Measurements from ENCODE around the gene SLC12A6. TPM values are rescaled to one million over a fixed set of nuclear protein-coding genes. Genes with fewer than 3 reads are reported as not detected.
A peak's percentile ranks its signal among the peaks of the same experiment; 100 is the strongest.

SLC12A6 gene
- total RNA-seq, 1 experiment from 2014 or later: 15.1 TPM

DNA sequence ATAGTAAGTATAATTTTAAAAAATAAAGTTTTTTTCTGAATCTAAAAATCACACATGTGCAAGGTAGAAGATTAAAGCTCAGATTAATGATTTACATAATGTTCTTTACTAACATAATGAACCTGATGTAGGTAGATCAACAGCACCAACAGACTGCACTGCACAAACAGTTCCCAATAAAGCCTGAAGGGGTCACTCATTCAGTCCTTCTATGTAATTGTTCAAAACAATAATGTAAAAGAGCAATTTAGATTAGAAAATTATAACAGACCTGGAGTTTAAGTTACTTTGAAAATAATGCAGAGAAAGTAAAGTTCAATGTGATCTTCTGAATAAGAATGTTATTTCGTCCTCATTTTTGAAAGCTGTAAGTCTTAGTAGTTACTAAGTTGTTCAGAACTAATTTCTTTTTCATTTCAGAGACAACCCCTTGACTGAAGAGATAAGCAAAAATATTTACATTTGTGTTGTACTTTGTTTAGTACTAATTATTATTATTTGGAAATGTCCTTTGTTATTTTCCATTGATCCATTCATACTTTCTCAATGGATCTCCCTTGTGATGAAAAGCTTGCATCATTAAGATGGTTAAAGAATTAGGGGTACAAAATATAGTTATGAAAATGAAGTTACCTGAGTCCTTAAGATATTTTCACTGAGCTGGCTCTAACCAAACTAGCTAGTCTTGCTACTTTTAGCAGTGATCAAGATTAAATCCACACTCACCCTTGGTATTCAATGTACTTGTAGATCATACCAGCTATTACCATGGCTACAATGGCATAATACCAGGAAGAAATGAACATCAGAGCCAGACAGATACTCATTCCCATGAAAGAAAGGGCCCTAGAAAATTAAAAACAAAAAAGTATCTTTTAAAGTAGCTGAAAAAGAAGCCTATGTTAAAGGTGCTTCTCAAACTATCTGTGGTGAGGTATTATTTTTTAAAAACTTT lies 95.9 kb downstream of the SLC12A6 start:
- RAD21 ChIA-PET (ENCODE audit: low non-redundant PET in 1 of 2, low total read pairs in 2 of 2, uncharacterized antibody in 2 of 2, unreplicated experiment in 2 of 2): no interaction called here
- Histone ChIP-seq H3K4me3 (replicated peaks in 1 of 2; ENCODE audit: low read depth in 1 of 2, low read length in 2 of 2) (no peak overlapping the region), H4K20me1 (ENCODE audit: insufficient read depth) (no peaks in the 10 kb centered on the region), H3K27ac (ENCODE audit: low read depth, low read length) (no peak overlapping the region), H3K9me2 (ENCODE audit: insufficient read depth) (no peaks in the 10 kb centered on the region), H3K36me3 (ENCODE audit: control insufficient read depth in 1 of 2, insufficient read depth in 2 of 2, low read length in 2 of 2) (peaks cover 0 to 4% of the 10 kb centered on the region in 2 experiments; a peak in 2 of 4 replicates), H3K9me3 (ENCODE audit: control insufficient read depth in 1 of 2, insufficient read depth in 1 of 2, low read depth in 1 of 2, low read length in 2 of 2) (no peaks in the 10 kb centered on the region), H3K79me2 (ENCODE audit: insufficient read depth, low read length) (no peaks in the 10 kb centered on the region), H3K27me3 (ENCODE audit: insufficient read depth, low read length) (no peaks in the 10 kb centered on the region), H3K4me2 (ENCODE audit: low read length) (no peak overlapping the region), H2AFZ (ENCODE audit: low read depth, low read length, poor library complexity, severe bottlenecking) (no peak overlapping the region), H3K9ac (ENCODE audit: low read length) (no peak overlapping the region), H3K4me1 (ENCODE audit: control insufficient read depth in 1 of 2, insufficient read depth in 2 of 2, low read length in 2 of 2) (peaks cover 2 to 31% of the 10 kb centered on the region in 2 experiments; a peak in 3 of 4 replicates)
- TF ChIP-seq, protein P1, sequence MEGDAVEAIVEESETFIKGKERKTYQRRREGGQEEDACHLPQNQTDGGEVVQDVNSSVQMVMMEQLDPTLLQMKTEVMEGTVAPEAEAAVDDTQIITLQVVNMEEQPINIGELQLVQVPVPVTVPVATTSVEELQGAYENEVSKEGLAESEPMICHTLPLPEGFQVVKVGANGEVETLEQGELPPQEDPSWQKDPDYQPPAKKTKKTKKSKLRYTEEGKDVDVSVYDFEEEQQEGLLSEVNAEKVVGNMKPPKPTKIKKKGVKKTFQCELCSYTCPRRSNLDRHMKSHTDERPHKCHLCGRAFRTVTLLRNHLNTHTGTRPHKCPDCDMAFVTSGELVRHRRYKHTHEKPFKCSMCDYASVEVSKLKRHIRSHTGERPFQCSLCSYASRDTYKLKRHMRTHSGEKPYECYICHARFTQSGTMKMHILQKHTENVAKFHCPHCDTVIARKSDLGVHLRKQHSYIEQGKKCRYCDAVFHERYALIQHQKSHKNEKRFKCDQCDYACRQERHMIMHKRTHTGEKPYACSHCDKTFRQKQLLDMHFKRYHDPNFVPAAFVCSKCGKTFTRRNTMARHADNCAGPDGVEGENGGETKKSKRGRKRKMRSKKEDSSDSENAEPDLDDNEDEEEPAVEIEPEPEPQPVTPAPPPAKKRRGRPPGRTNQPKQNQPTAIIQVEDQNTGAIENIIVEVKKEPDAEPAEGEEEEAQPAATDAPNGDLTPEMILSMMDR (IDR thresholded peaks at IDR 0.05 in 2 of 3, conservative IDR thresholded peaks at IDR 0.05 in 1 of 3; ENCODE audit: borderline replicate concordance in 1 of 3, insufficient read depth in 1 of 3, low read depth in 2 of 3, low read length in 2 of 3): peak; percentile 19 to 83 (median 78); a peak in 5 of 6 replicates
- TF ChIP-seq RAD21 (IDR thresholded peaks at IDR 0.05; ENCODE audit: low read depth): peak; percentile 45; the same call in 1 of the 2 replicates
- no peak for TF ChIP-seq SRF (IDR thresholded peaks at IDR 0.05; ENCODE audit: low read depth)
- CTCF ChIA-PET: interaction anchor here (0.7 to 1.6 kb wide), 4 partner anchors 12 to 346 kb away, joined by 3 to 5 read pairs (median 4); partner anchors contain the start of gene LPCAT4
- peak; percentile 69; the same call in 1 of the 2 replicates for ATAC-seq
- intact Hi-C loops (cut with micrococcal nuclease): no loop called here
- POLR2A ChIA-PET: interaction anchor here (1.0 to 1.1 kb wide), 2 partner anchors 89 to 96 kb away, joined by 3 read pairs; partner anchors contain the start of gene SLC12A6
- no peak for DNase-seq (ENCODE audit: low read depth, low spot score)
- BruUV-seq (replicated peaks): no TSS peak

DNA sequence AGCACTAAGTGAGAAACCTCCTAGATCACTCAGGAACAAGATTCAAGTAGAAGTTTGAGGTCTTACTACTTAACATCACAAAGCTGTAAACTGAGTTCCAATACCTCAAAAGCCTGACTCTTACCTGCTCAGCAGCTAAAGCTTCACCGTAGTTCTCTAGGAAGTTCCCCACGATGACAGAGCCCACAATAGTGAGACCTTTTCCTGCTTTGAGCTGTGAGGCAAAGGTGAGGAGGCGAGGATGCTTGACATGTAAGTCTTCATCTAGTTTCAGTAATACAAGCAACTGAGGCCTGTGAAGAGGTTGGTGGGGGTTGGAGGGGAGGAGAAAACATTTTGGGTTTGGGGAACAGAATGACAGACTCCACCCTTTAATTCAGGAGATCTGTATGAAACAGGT lies 97.0 kb downstream of the SLC12A6 start:
- no peaks in the 10 kb centered on the region for H3K9me2 ChIP-seq (ENCODE audit: insufficient read depth)
- H3K4me1 ChIP-seq (ENCODE audit: control insufficient read depth in 1 of 2, insufficient read depth in 2 of 2, low read length in 2 of 2): peaks cover 2 to 31% of the 10 kb centered on the region in 2 experiments; a peak in 3 of 4 replicates
- no peak overlapping the region for H3K4me3 ChIP-seq (replicated peaks in 1 of 2; ENCODE audit: low read depth in 1 of 2, low read length in 2 of 2)
- no peaks in the 10 kb centered on the region for H3K27me3 ChIP-seq (ENCODE audit: insufficient read depth, low read length)
- H3K27ac ChIP-seq (ENCODE audit: low read depth, low read length): no peak overlapping the region
- ATAC-seq (no peak), DNase-seq (ENCODE audit: low read depth, low spot score) (no peak)
- TF ChIP-seq, protein P2, sequence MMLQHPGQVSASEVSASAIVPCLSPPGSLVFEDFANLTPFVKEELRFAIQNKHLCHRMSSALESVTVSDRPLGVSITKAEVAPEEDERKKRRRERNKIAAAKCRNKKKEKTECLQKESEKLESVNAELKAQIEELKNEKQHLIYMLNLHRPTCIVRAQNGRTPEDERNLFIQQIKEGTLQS (IDR thresholded peaks at IDR 0.05): no peak
- TF ChIP-seq ZFX (IDR thresholded peaks at IDR 0.05) (no peak), CBX3 (IDR thresholded peaks at IDR 0.05; ENCODE audit: low read depth) (no peak), POLR2A (IDR thresholded peaks at IDR 0.05; ENCODE audit: borderline replicate concordance, extremely low read depth, insufficient read depth, insufficient read length) (no peak), RAD21 (IDR thresholded peaks at IDR 0.05; ENCODE audit: low read depth) (no peak), ELF1 (IDR thresholded peaks at IDR 0.05; ENCODE audit: borderline replicate concordance, low read depth) (no peak), FOSL1 (IDR thresholded peaks at IDR 0.05; ENCODE audit: low read depth) (no peak), TCF7L2 (IDR thresholded peaks at IDR 0.05; ENCODE audit: borderline replicate concordance, extremely low read depth, insufficient read depth, insufficient read length) (no peak), EGR1 (IDR thresholded peaks at IDR 0.05; ENCODE audit: low read depth) (no peak)
- no peaks in the 10 kb centered on the region for H3K79me2 ChIP-seq (ENCODE audit: insufficient read depth, low read length)
- H3K9ac ChIP-seq (ENCODE audit: low read length): peak overlapping the region; percentile 60; the same call in 1 of the 2 replicates
- RAD21 ChIA-PET (ENCODE audit: low non-redundant PET in 1 of 2, low total read pairs in 2 of 2, uncharacterized antibody in 2 of 2, unreplicated experiment in 2 of 2): no interaction called here
- POLR2A ChIA-PET: no interaction called here
- H3K9me3 ChIP-seq (ENCODE audit: control insufficient read depth in 1 of 2, insufficient read depth in 1 of 2, low read depth in 1 of 2, low read length in 2 of 2): no peaks in the 10 kb centered on the region
- peak overlapping the region; percentile 74 for H3K4me2 ChIP-seq (ENCODE audit: low read length)
- no peak overlapping the region for H2AFZ ChIP-seq (ENCODE audit: low read depth, low read length, poor library complexity, severe bottlenecking)
- BruUV-seq (replicated peaks): no TSS peak
- H3K36me3 ChIP-seq (ENCODE audit: control insufficient read depth in 1 of 2, insufficient read depth in 2 of 2, low read length in 2 of 2): peaks cover 0 to 4% of the 10 kb centered on the region in 2 experiments; a peak in 2 of 4 replicates
- H4K20me1 ChIP-seq (ENCODE audit: insufficient read depth): no peaks in the 10 kb centered on the region
- CTCF ChIA-PET: interaction anchor here (0.7 to 1.0 kb wide), 3 partner anchors 10 to 347 kb away, joined by 3 to 5 read pairs (median 3); no protein-coding TSS in a partner anchor
- intact Hi-C loops (cut with micrococcal nuclease): no loop called here
